Ammon's horn (tissue), 1 donor: ENCODE data around the gene ANKRD28.
"Not testable (repeated sequence)": the region's sequence is repeated elsewhere in the genome, so short reads cannot be mapped to it uniquely, and the experiment has no call there.

Source experiments
- DNase-seq: peaks from one replicate; pipeline ENCODE4 v3.0.0-alpha.2; 2016; ENCODE audit warnings: low spot score

ANKRD28 gene

GRCh38 chr3:15797642-15798303, at the start of gene ANKRD28:
TSS of gene ANKRD28 (minus strand) at chr3:15797979. CDS start at chr3:15796521, 1,458 bp downstream.
- peak; percentile 75 for DNase-seq

- DNase-seq = no peak
Measured at GRCh38 chr3:15847239-15847638, 49.5 kb upstream of the ANKRD28 start.

- DNase-seq = no peak
Measured at GRCh38 chr3:15846606-15847005, 48.8 kb upstream of the ANKRD28 start.

GRCh38 chr3:15845475-15845874, 47.7 kb upstream of the ANKRD28 start:
- DNase-seq = no peak

GRCh38 chr3:15844889-15845288, 47.1 kb upstream of the ANKRD28 start:
- DNase-seq = no peak

- DNase-seq = not testable (repeated sequence)
Measured at GRCh38 chr3:15841091-15841973, 43.6 kb upstream of the ANKRD28 start.

- DNase-seq = no peak
Measured at GRCh38 chr3:15839568-15839967, 41.8 kb upstream of the ANKRD28 start.

- no peak for DNase-seq
Measured at GRCh38 chr3:15831927-15832326, 34.1 kb upstream of the ANKRD28 start.

- no peak for DNase-seq
Measured at GRCh38 chr3:15825016-15825415, 27.2 kb upstream of the ANKRD28 start.

GRCh38 chr3:15823092-15823491, 25.3 kb upstream of the ANKRD28 start:
- DNase-seq = no peak

GRCh38 chr3:15822281-15822680, 24.5 kb upstream of the ANKRD28 start:
- DNase-seq = no peak

- no peak for DNase-seq
Measured at GRCh38 chr3:15820911-15821310, 23.1 kb upstream of the ANKRD28 start.

GRCh38 chr3:15819576-15819975, 21.8 kb upstream of the ANKRD28 start:
- no peak for DNase-seq

- no peak for DNase-seq
Measured at GRCh38 chr3:15819043-15819442, 21.3 kb upstream of the ANKRD28 start.

GRCh38 chr3:15815696-15816095, 17.9 kb upstream of the ANKRD28 start:
- DNase-seq = peak; percentile 55

- not testable (repeated sequence) for DNase-seq
Measured at GRCh38 chr3:15813079-15813478, 15.3 kb upstream of the ANKRD28 start.

- DNase-seq = peak; percentile 22
Measured at GRCh38 chr3:15812183-15812582, 14.4 kb upstream of the ANKRD28 start.

GRCh38 chr3:15810702-15811101, 12.9 kb upstream of the ANKRD28 start:
- no peak for DNase-seq

- no peak for DNase-seq
Measured at GRCh38 chr3:15809313-15809712, 11.5 kb upstream of the ANKRD28 start.

- no peak for DNase-seq
Measured at GRCh38 chr3:15808679-15809310, 11.0 kb upstream of the ANKRD28 start.

- DNase-seq = no peak
Measured at GRCh38 chr3:15805756-15806266, 8.0 kb upstream of the ANKRD28 start.

GRCh38 chr3:15804553-15805095, 6.8 kb upstream of the ANKRD28 start:
- no peak for DNase-seq
